H1 (cell line): ENCODE results near the gene FES. TPM values are rescaled to one million over a fixed set of nuclear protein-coding genes. Genes with fewer than 3 reads are reported as not detected.

ENCODE experiments used
- CTCF ChIA-PET: fragments of 300-600 bp; sonication (Branson Sonifier 250); formaldehyde crosslinking; loops from one replicate; lab custom pipeline; 2021; ENCODE audit not compliant: partially characterized antibody; lab: Charles Lee
- POLR2A ChIA-PET: fragments of 300-600 bp; sonication (Branson Sonifier 250); formaldehyde crosslinking; loops from one replicate; lab custom pipeline; 2021; ENCODE audit warnings: inconsistent platforms; ENCODE audit not compliant: partially characterized antibody; lab: Charles Lee
- DNase-seq, 2 experiments: peaks; one replicate each; pipeline versions ENCODE4 v3.0.0 to v3.0.0-alpha.2; 2010 to 2022; ENCODE audit warnings: low spot score in 2 of 2, low read depth in 1 of 2, mixed read lengths in 1 of 2
- FAIRE-seq: peaks from 2 replicates; lab custom pipeline; 2011; peaks lifted over from hg19 to GRCh38; lab: Jason Lieb, UNC
- H2AFZ ChIP-seq: 2 replicates; pipeline ENCODE4 v1.8.1; 2012; ENCODE audit warnings: low read length, inconsistent platforms
- H2AK5ac ChIP-seq: 2 replicates; pipeline ENCODE4 v1.6.1; 2013; ENCODE audit warnings: low read depth, low read length
- H2BK120ac ChIP-seq: replicated peaks from 2 replicates; pipeline ENCODE3; 2013; ENCODE audit warnings: low read depth, low read length, inconsistent platforms
- H2BK12ac ChIP-seq: 2 replicates; pipeline ENCODE4 v1.6.1; 2013; ENCODE audit warnings: low read depth, low read length
- H2BK15ac ChIP-seq: 2 replicates; pipeline ENCODE4 v1.6.1; 2013; ENCODE audit warnings: low read length
- H2BK20ac ChIP-seq: 2 replicates; pipeline ENCODE4 v1.6.1; 2013; ENCODE audit warnings: low read length
- H2BK5ac ChIP-seq: 2 replicates; pipeline ENCODE4 v1.6.1; 2013; ENCODE audit warnings: low read depth, low read length
- H3K14ac ChIP-seq: 2 replicates; pipeline ENCODE4 v1.6.1; 2013; ENCODE audit warnings: inconsistent platforms; ENCODE audit not compliant: insufficient read length
- H3K18ac ChIP-seq: 2 replicates; pipeline ENCODE4 v1.6.1; 2013; ENCODE audit warnings: low read length; ENCODE audit errors: extremely low read depth
- H3K23ac ChIP-seq: 2 replicates; pipeline ENCODE4 v1.6.1; 2013; ENCODE audit warnings: inconsistent platforms; ENCODE audit not compliant: insufficient read length
- H3K23me2 ChIP-seq: 2 replicates; pipeline ENCODE4 v1.6.1; 2013; ENCODE audit warnings: low read depth, low read length
- H3K27ac ChIP-seq: 2 replicates; pipeline ENCODE4 v1.6.1; 2011; ENCODE audit warnings: low read depth, low read length, inconsistent platforms
- H3K27me3 ChIP-seq, 4 experiments: replicated peaks in 1 of 4; 1 replicate in 1 of 4; 2 replicates in 3 of 4; pipeline versions ENCODE4 v1.6.1 to v1.8.1; 2011 to 2013; ENCODE audit warnings: low read length in 3 of 4, mild to moderate bottlenecking in 3 of 4, inconsistent platforms in 2 of 4, mixed read lengths in 2 of 4, moderate library complexity in 1 of 4; ENCODE audit not compliant: control insufficient read depth in 3 of 4, insufficient read depth in 3 of 4; ENCODE audit errors: extremely low read depth in 1 of 4
- H3K36me3 ChIP-seq, 4 experiments: 2 replicates each; pipeline versions ENCODE4 v1.6.1 to v1.8.1; 2011 to 2013; ENCODE audit warnings: mild to moderate bottlenecking in 4 of 4, low read length in 3 of 4, moderate library complexity in 2 of 4, control low read depth in 1 of 4, inconsistent platforms in 1 of 4; ENCODE audit not compliant: insufficient read depth in 4 of 4, control insufficient read depth in 2 of 4
- H3K4ac ChIP-seq: replicated peaks from 2 replicates; pipeline ENCODE3; 2013; ENCODE audit warnings: low read length, low read depth, mixed read lengths, inconsistent platforms; ENCODE audit not compliant: insufficient read length
- H3K4me1 ChIP-seq, 4 experiments: replicated peaks in 1 of 4; 1 replicate in 1 of 4; 2 replicates in 3 of 4; pipeline versions ENCODE4 v1.6.1 to v1.8.1; 2011 to 2013; ENCODE audit warnings: low read length in 3 of 4, inconsistent platforms in 2 of 4, mixed read lengths in 1 of 4; ENCODE audit not compliant: insufficient read depth in 4 of 4, control insufficient read depth in 3 of 4
- H3K4me2 ChIP-seq, 2 experiments: 2 replicates each; pipeline versions ENCODE4 v1.6.1 to v1.8.1; 2011 to 2013; ENCODE audit warnings: low read depth in 2 of 2, low read length in 2 of 2, control low read depth in 1 of 2, inconsistent platforms in 1 of 2, mild to moderate bottlenecking in 1 of 2; ENCODE audit not compliant: insufficient read depth in 1 of 2
- H3K4me3 ChIP-seq, 4 experiments: fragments of 200-600, 300-600 bp in 1 of 4; sonication (generic), shearing (Covaris generic), sonication (Bioruptor Twin) in 1 of 4; 2 replicates each; pipeline versions ENCODE4 v1.5.1 to v1.8.1; 2011 to 2016; ENCODE audit warnings: low read length in 4 of 4, low read depth in 3 of 4, control low read depth in 2 of 4, inconsistent platforms in 2 of 4, mild to moderate bottlenecking in 2 of 4, mixed read lengths in 1 of 4, moderate library complexity in 1 of 4; ENCODE audit not compliant: insufficient read depth in 2 of 4; ENCODE audit errors: extremely low read depth in 1 of 4
- H3K56ac ChIP-seq: replicated peaks from 2 replicates; pipeline ENCODE3; 2013; ENCODE audit warnings: low read depth, mild to moderate bottlenecking, mixed read lengths, low read length, inconsistent platforms; ENCODE audit not compliant: insufficient read length
- H3K79me1 ChIP-seq: 2 replicates; pipeline ENCODE4 v1.6.1; 2013; ENCODE audit warnings: low read depth, low read length, control low read depth
- H3K79me2 ChIP-seq, 2 experiments: 2 replicates each; pipeline versions ENCODE4 v1.6.1 to v1.8.1; 2012 to 2013; ENCODE audit warnings: low read length in 2 of 2, mild to moderate bottlenecking in 2 of 2, inconsistent platforms in 1 of 2; ENCODE audit not compliant: insufficient read depth in 2 of 2, control insufficient read depth in 1 of 2
- H3K9ac ChIP-seq, 4 experiments: replicated peaks in 1 of 4; 1 replicate in 1 of 4; 2 replicates in 3 of 4; pipeline versions ENCODE4 v1.6.1 to v1.8.1; 2011 to 2013; ENCODE audit warnings: low read depth in 3 of 4, low read length in 3 of 4, control low read depth in 2 of 4, mild to moderate bottlenecking in 2 of 4, moderate library complexity in 2 of 4, inconsistent platforms in 1 of 4; ENCODE audit errors: extremely low read depth in 1 of 4
- H3K9me3 ChIP-seq, 2 experiments: 2 replicates each; pipeline versions ENCODE4 v1.6.1 to v1.8.1; 2012 to 2013; ENCODE audit warnings: mild to moderate bottlenecking in 2 of 2, moderate library complexity in 2 of 2, control low read depth in 1 of 2, inconsistent platforms in 1 of 2, low read depth in 1 of 2, low read length in 1 of 2, mixed read lengths in 1 of 2; ENCODE audit not compliant: insufficient read depth in 2 of 2
- H4K20me1 ChIP-seq, 2 experiments: replicated peaks in 1 of 2; 2 replicates each; pipeline versions ENCODE3 to v1.8.1; 2011 to 2013; ENCODE audit warnings: inconsistent platforms in 2 of 2, low read length in 2 of 2, mild to moderate bottlenecking in 1 of 2; ENCODE audit not compliant: insufficient read depth in 2 of 2, control insufficient read depth in 1 of 2
- H4K5ac ChIP-seq: 2 replicates; pipeline ENCODE4 v1.6.1; 2013; ENCODE audit warnings: low read length, low read depth, mixed read lengths, inconsistent platforms; ENCODE audit not compliant: insufficient read length
- H4K8ac ChIP-seq: 2 replicates; pipeline ENCODE4 v1.8.0; 2013; ENCODE audit warnings: mild to moderate bottlenecking, moderate library complexity, low read length, inconsistent platforms; ENCODE audit not compliant: insufficient read depth; ENCODE audit errors: extremely low read depth
- H4K91ac ChIP-seq: replicated peaks from 2 replicates; pipeline ENCODE3; 2013; ENCODE audit warnings: low read length, mixed read lengths, inconsistent platforms; ENCODE audit not compliant: insufficient read length
- ATF2 ChIP-seq: IDR thresholded peaks from 2 replicates; pipeline ENCODE4 v1.6.1; 2012; ENCODE audit warnings: low read length, inconsistent platforms
- CHD2 ChIP-seq: IDR thresholded peaks from 2 replicates; pipeline ENCODE4 v1.6.1; 2012; ENCODE audit warnings: low read length, improper control_type of control experiment
- CTBP2 ChIP-seq: IDR thresholded peaks from 2 replicates; pipeline ENCODE4 v1.7.0; 2011; ENCODE audit warnings: borderline replicate concordance, mild to moderate bottlenecking, moderate library complexity, mixed read lengths, low read length; ENCODE audit not compliant: insufficient read depth, insufficient read length
- EZH2 ChIP-seq: fragments of 200-600 bp; sonication (generic); IDR thresholded peaks from 2 replicates; pipeline ENCODE4 v1.7.1; 2012; ENCODE audit warnings: low read depth, mild to moderate bottlenecking, moderate library complexity, low read length, inconsistent platforms; ENCODE audit not compliant: severe bottlenecking
- GABPA ChIP-seq: IDR thresholded peaks from 2 replicates; pipeline ENCODE4 v1.6.1; 2011; ENCODE audit warnings: mild to moderate bottlenecking, low read length, moderate library complexity, borderline replicate concordance; ENCODE audit not compliant: insufficient read depth
- GTF2F1 ChIP-seq: IDR thresholded peaks from 2 replicates; pipeline ENCODE4 v1.6.1; 2012; ENCODE audit warnings: low read depth, low read length, improper control_type of control experiment, borderline replicate concordance
- JUND ChIP-seq: IDR thresholded peaks from 2 replicates; pipeline ENCODE4 v1.6.1; 2011; ENCODE audit warnings: mild to moderate bottlenecking, improper control_type of control experiment, low read length
- TCF12 ChIP-seq: IDR thresholded peaks from 2 replicates; pipeline ENCODE4 v1.6.1; 2011; ENCODE audit warnings: low read depth, mild to moderate bottlenecking, low read length
- YY1 ChIP-seq: IDR thresholded peaks from 2 replicates; pipeline ENCODE4 v1.6.1; 2011; ENCODE audit warnings: low read depth, mild to moderate bottlenecking, low read length
- ZNF274 ChIP-seq: IDR thresholded peaks from 2 replicates; pipeline ENCODE4 v1.7.0; 2012; ENCODE audit warnings: low read length, borderline replicate concordance; ENCODE audit errors: extremely low read depth
- WGBS, 2 experiments: shearing (Covaris generic) in 1 of 2; methylation state at CpG; one replicate each; pipeline versions ENCODE4 v1.1.6 to v1.1.7; 2013 to 2015; ENCODE audit warnings: low lambda C conversion rate in 2 of 2, mixed read lengths in 2 of 2, inconsistent platforms in 1 of 2, low coverage in 1 of 2, missing lambda C conversion rate in 1 of 2; ENCODE audit not compliant: insufficient replicate concordance in 2 of 2, insufficient coverage in 1 of 2, insufficient read length in 1 of 2; ENCODE audit errors: extremely low coverage in 1 of 2, missing lambda C conversion rate in 1 of 2; 5-methylcytosine and 5-hydroxymethylcytosine counted together
- polyA plus RNA-seq, 7 experiments: library from polyadenylated mRNA; depleted of rRNA in 3 of 7; stranded (reverse) in 5 of 7; unstranded in 2 of 7; fragments of >200 nt in 5 of 7; fragments of 200-250 nt in 2 of 7; gene quantifications; 1 replicate in 5 of 7; 2 replicates in 1 of 7; 4 replicates in 1 of 7; pipeline versions ENCODE4 v1.2.1 to v1.2.3, GENCODE V29; 2011 to 2013; ENCODE audit warnings: missing spikeins in 2 of 7, mixed read lengths in 2 of 7
- total RNA-seq: library from RNA; stranded (reverse); fragmentation: NEBNext Ultra II Directional; extraction: Animal tissue kit (Norgen Biotek cat#: 25700); gene quantifications from 2 replicates; pipeline ENCODE4 v1.2.1, GENCODE V29; 2021

FES gene
- total and polyA plus RNA-seq, 2 of the 8 experiments (the other 6 are each of a cell fraction or from before 2014, with no cell fraction given), result 8.5 to 8.6 TPM

GRCh38 chr15:90883526-90883975, 753 bp upstream of the FES start:
- H2BK20ac ChIP-seq, result no peak overlapping the region
- H3K79me1 ChIP-seq, result no peaks in the 10 kb centered on the region; the same call in 1 of the 2 replicates
- FAIRE-seq (no peak), DNase-seq (no peak)
- H3K36me3 ChIP-seq, result peaks cover 5 to 12% (median 7%) of the 10 kb centered on the region in 4 experiments; a peak in 4 of 8 replicates
- H3K9me3 ChIP-seq, result no peaks in the 10 kb centered on the region
- ChIA-PET CTCF (interaction anchor here (1.7 to 5.5 kb wide), 8 partner anchors 10 to 70 kb away, joined by 4 to 132 read pairs (median 41); partner anchors contain the start of genes HDDC3, MAN2A2 and UNC45A), POLR2A (interaction anchor here (0.9 to 4.7 kb wide), 6 partner anchors 10 to 46 kb away, joined by 3 to 22 read pairs (median 8); partner anchors contain the start of gene FURIN)
- no peak overlapping the region for H3K14ac ChIP-seq
- no peaks in the 10 kb centered on the region; the same call in 1 of the 2 replicates for H3K23me2 ChIP-seq
- H3K23ac ChIP-seq, result no peak overlapping the region
- H4K8ac ChIP-seq, result no peak overlapping the region; the same call in 1 of the 2 replicates
- H3K27ac ChIP-seq, result no peak overlapping the region
- no peak overlapping the region; a peak in 2 of 7 replicates for H3K9ac ChIP-seq
- no peak overlapping the region for H2BK120ac ChIP-seq
- H2AK5ac ChIP-seq, result no peak overlapping the region
- H2AFZ ChIP-seq, result 0 out of 2 replicates have a peak overlapping the region, but pooled peaks have one; percentile 42
- peak overlapping the region; percentile 72; the same call in 1 of the 2 replicates for H2BK15ac ChIP-seq
- no peaks in the 10 kb centered on the region for H3K27me3 ChIP-seq
- peak overlapping the region in 3 of 4 experiments; percentile 18 to 57 (median 24); a peak in 6 of 8 replicates for H3K4me3 ChIP-seq
- H4K5ac ChIP-seq, result peak overlapping the region; percentile 0
- 0 out of 2 replicates have a peak overlapping the region, but pooled peaks have one; percentile 44 for H2BK5ac ChIP-seq
- H3K56ac ChIP-seq, result no peak overlapping the region
- no peaks in the 10 kb centered on the region for H3K79me2 ChIP-seq
- peak overlapping the region; percentile 66 for H3K4ac ChIP-seq
- no peak overlapping the region for H3K18ac ChIP-seq
- no peak overlapping the region for H4K91ac ChIP-seq
- H2BK12ac ChIP-seq, result peak overlapping the region; percentile 29; the same call in 1 of the 2 replicates
- WGBS, 2 experiments, result 78% methylated on average over 7 of the region's 7 CpGs; no CpG with 5 or more reads in 1 of the 2 experiments
- peak overlapping the region; percentile 62 to 72 for H3K4me2 ChIP-seq
- peaks cover 0 to 21% (median 15%) of the 10 kb centered on the region in 4 experiments; a peak in 6 of 7 replicates for H3K4me1 ChIP-seq
- peaks cover 0 to 3% of the 10 kb centered on the region in 2 experiments for H4K20me1 ChIP-seq
- TF ChIP-seq ATF2 (no peak), EZH2 (no peak), JUND (no peak), CTBP2 (no peak), ZNF274 (no peak), GABPA (no peak), TCF12 (no peak), CHD2 (no peak), YY1 (no peak), GTF2F1 (no peak)
